GM12892 (cell line): ENCODE data around the gene ZNF418.
"Not testable (repeated sequence)": the region's sequence is repeated elsewhere in the genome, so short reads cannot be mapped to it uniquely, and the experiment has no call there.

ENCODE experiments used
- DNase-seq: peaks from one replicate; pipeline ENCODE4 v3.0.0; 2011; ENCODE audit not compliant: insufficient read length
- FAIRE-seq: peaks from 2 replicates; lab custom pipeline; 2011; peaks lifted over from hg19 to GRCh38; lab: Jason Lieb, UNC
- POLR2A ChIP-seq: IDR thresholded peaks from 2 replicates; pipeline ENCODE4 v1.6.1; 2011; ENCODE audit warnings: low read depth, low read length, control low read depth
- POLR2AphosphoS5 ChIP-seq: IDR thresholded peaks from 2 replicates; pipeline ENCODE4 v1.6.1; 2011; ENCODE audit warnings: low read depth, low read length, control low read depth
- TAF1 ChIP-seq: IDR thresholded peaks from 2 replicates; pipeline ENCODE4 v1.6.1; 2011; ENCODE audit warnings: low read depth, mild to moderate bottlenecking, control low read depth, low read length, borderline replicate concordance

Gene ZNF418

DNA sequence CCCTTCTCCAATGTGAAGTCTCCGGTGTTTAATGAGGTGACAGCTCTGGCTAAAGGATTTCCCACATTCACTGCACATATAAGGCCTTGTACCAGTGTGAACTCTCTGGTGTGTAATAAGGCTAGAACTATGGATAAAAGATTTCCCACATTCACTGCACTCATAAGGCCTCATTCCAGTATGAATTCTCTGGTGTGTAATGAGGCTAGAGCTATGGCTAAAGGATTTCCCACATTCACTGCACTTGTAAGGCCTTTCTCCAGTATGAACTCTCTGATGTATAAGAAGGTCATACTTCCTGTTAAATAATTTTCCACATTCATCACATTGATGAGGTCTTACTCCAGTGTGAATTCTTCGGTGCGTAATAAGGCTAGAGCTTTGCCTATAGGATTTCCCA, 6.4 kb upstream of the ZNF418 start:
- FAIRE-seq (no peak), DNase-seq (no peak)
- no peak for TF ChIP-seq TAF1
- TF ChIP-seq POLR2A = no peak
- no peak for TF ChIP-seq POLR2AphosphoS5

DNA sequence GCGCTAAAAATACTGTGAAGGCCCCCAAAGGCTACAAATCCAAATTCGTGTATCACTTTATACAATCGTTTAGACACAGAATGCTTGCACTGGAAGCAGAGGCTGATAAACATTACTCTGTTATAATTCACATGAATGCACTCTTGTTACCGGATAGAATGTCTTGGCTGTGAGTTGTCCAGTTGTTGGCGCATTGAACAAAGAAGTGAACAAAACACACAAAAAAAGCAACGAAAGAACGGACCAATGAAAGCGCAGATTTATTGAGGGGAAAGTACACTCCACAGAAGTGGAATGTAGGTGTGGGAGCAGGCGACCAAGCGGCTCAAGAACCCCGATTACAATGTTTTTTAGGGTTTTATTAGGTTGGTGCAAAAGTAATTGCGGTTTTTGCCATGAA, 529 bp upstream of the ZNF418 start:
- TF ChIP-seq POLR2AphosphoS5 = no peak
- no peak for TF ChIP-seq TAF1
- TF ChIP-seq POLR2A = no peak
- FAIRE-seq (no peak), DNase-seq (no peak)

DNA sequence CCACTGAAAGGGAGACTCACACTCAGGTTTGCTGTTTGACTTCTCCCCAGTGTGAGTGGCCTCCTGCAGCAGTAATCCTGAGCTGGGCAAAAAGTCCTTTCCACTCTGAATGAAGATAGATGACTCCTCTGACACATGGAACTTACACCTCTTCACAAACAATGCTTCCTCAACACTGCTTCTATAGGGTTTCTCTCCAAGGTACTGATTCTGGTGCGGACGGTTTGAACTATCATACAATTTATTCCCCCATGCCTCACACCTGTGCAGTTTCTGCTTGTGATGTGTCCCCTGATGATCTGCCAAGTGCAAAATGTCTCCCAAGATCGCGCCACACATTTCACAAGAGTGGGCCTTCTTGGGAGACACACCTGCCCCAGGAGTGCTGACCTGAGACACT, 7.6 kb downstream of the ZNF418 start:
- no peak for TF ChIP-seq POLR2A
- no peak for TF ChIP-seq TAF1
- TF ChIP-seq POLR2AphosphoS5 = no peak
- DNase-seq (no peak), FAIRE-seq (no peak)

DNA sequence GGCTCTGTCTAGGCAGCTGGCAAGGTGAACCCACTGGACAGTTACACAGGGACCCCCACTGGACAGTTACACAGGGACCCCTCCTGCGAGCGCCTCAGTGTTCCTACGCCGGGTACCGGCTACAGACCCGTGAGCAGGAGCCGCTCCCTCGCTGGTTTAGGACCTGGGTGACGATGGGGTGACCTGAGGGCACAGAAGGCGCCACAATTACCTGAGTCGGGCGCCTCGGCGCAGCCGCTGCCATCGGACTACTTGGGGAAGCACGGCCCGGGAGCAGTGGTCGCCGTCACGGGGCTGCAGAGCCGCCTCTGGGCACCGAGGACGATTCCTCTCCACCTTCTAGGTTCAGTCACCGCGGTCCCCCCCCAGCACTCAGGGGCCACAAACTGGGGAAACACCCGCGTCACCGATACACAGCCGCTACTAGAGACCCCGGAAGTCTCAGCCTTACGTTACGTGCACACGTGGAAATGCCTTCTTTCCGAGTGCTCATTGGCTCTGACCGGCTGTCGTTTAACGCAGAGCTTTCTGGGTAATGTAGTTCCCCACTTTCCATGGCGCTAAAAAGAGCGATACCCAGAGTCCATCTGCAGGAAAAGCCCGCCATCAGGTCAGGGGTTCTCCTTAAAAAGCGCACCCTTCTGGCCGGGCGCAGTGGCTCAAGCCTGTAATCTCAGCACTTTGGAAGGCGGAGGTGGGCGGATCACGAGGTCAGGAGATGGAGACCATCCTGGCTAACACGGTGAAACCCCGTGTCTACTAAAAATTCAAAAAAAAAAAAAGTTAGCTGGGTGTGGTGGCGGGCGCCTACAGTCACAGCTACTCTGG, 18.8 kb downstream of the ZNF418 start, which contains the start of gene ZNF417:
Gene ZNF417, minus strand, starts transcription at position 425 of the 828 bp plus-strand sequence. Its CDS starts 181 bp downstream, at position 244.
- peak; percentile 98 for FAIRE-seq
- TF ChIP-seq POLR2A (peak; percentile 71; the same call in 1 of the 2 replicates), POLR2AphosphoS5 (0 out of 2 replicates have a peak, but pooled peaks have one; percentile 53)
- peak; percentile 84 for DNase-seq

DNA sequence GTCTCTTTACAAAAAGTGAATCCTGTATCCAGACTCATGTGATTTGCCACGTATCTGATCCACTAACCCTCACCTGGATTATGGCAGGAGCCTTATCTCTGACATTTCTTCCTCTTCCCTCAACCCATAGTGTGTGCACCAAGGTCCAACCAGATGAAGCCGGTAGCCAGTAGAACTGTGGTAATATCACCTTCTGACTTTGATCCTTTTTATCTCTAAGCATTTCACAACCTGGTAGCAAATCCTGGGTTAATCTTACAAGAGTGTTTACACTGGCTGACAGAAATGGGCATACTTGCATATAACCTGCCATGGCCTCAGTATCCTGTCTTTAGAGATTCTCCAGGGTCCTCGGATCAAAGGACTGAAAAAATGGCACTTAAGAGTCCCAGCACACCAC, 20.7 kb downstream of the ZNF418 start:
- TF ChIP-seq TAF1 (no peak), POLR2A (no peak), POLR2AphosphoS5 (no peak)
- no peak for FAIRE-seq

DNA sequence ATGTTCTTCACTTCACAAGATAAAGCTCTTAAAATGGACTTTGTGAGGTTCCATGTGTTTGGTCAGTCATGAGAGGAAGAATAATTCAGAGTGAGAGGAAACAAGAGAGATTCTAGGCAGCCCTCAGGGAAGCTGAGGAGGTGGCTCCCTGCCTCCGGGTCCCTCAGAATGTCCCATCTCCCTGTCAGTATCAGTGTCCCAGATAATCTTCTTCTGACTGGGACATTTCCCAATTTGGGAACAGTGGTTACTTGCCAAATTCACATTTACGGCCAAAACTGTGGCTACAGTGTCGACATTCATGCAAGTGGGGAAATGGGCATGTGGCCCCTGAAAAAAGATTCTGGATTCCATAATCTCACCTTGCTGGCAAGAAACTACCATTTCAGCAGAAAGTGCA, 27.8 kb downstream of the ZNF418 start:
- FAIRE-seq (no peak), DNase-seq (no peak)
- no peak for TF ChIP-seq POLR2A
- TF ChIP-seq TAF1 = no peak
- no peak for TF ChIP-seq POLR2AphosphoS5

More for the DNA sequence above, 20.7 kb downstream of the ZNF418 start:
- DNase-seq = no peak

DNA sequence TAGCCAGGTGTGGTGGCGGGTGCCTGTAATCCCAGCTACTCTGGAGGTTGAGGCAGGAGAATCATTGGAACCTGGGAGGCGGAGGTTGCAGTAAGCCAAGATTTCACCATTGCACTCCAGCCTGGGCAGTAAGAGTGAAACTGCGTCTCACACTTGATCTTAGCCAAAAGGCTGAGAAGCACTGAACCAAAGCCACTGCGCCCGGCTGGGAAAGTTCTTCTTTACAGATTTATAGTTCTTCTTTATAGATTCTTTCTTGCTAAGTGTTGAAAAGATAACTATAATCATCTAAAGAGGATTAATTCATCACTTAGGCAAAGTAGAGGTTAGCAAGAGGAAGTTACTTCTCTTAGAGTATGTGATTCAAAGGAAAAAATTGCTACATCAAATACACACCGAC, 29.9 kb downstream of the ZNF418 start:
- DNase-seq = no peak
- TF ChIP-seq POLR2AphosphoS5 (no peak), TAF1 (no peak), POLR2A (no peak)
- no peak for FAIRE-seq

DNA sequence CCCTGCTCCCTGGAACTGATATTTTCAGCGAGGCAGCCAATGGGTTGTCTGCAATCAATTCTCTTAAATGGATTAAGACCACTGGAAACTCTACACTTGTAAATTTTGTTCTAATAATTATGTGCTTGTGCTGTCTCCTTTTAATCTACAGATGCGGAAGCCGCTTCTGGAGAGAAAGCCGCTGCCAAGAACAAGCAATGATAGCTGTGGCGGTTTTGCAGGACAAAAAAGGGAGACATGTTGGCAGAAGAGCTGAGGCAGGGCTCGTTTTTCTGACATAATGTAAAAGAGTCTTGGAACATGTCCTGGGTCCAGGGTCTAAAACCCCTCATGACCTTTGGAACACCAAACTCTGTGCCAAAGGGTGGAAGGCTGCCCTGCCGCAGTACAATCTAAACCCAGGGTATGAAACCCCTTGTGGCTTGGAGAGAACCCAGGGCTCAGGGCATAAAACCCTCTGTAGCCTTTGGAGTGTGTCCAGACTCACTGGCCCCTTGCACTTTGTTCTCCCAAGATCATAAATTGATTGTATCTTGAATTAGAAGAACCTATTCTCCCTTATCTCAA, 31.5 kb downstream of the ZNF418 start:
- DNase-seq (no peak), FAIRE-seq (no peak)
- no peak for TF ChIP-seq POLR2A
- no peak for TF ChIP-seq TAF1
- TF ChIP-seq POLR2AphosphoS5 = no peak

DNA sequence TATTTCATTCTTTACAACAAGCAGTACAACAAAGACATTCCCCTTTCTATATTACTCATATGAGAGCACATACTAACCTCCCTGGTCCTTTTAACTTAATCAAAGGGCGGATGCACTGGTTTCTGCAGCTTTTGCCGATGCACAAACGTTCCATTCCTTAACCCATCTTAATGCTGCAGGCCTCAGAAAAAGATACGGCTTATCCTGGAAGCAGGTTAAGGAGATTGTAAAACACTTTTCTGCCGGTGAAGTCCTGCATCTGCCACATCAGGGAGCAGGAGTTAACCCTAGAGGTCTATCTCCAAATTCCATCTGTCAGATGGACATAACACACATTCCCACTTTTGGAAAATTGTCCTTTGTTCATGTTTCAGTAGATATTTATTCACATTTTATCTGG, 34.9 kb downstream of the ZNF418 start:
- TF ChIP-seq POLR2A (no peak), POLR2AphosphoS5 (no peak), TAF1 (no peak)
- DNase-seq (no peak), FAIRE-seq (no peak)

DNA sequence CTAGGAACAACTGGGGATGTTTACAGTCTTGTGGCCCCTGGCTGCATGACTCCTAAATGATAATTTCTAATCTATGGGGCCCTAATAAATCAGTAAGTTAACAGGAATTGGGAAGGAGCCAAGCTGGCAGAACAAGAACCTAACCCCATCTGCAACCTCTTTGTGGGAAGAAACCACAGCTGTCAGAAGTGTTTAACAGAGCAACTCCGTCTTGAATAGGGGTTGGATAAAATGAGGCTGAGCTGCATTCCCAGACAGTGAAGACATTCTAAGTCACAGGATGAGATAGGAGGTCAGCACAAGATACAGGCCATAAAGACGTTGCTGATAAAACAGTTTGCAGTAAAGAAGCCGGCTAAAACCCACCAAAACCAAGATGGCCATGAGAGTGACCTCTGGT, 44.5 kb downstream of the ZNF418 start:
- DNase-seq, FAIRE-seq: not testable (repeated sequence)

DNA sequence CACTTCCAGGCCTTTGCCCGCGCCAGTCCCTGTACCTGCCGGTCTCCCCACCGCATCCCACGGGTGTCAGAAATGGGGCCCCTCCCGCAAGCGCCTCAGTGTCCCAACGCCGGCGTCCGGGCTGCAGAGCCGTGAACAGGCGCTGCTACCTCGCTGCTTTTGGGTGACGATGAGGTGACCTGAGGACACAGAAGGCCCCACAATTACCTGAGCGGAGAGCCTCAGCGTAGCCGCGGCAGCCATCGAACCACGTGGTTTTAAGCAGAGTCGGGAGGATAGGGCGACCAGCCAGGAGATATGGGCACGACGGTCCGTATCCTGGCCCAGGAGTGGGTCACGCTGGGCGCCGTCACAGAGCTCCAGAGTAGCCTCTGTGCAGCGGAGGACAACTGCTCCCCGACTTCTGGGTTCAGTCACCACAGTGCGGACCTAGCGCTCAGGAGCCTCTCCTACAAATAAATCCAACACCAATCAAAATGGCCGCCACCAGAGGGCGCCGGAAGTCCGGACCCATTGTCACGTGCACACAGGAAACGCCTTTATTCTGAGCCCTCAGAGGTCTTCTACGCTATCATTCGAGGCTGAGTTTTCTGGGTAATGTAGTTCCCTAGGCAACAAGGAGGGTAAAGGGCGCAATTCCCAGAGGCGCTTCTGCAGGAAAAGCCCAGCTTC, 46.5 kb downstream of the ZNF418 start, which contains the start of gene ZNF814:
Gene ZNF814, minus strand, starts transcription at position 478 of the 672 bp plus-strand sequence. Its CDS starts 235 bp downstream, at position 243.
- FAIRE-seq = peak; percentile 92

DNA sequence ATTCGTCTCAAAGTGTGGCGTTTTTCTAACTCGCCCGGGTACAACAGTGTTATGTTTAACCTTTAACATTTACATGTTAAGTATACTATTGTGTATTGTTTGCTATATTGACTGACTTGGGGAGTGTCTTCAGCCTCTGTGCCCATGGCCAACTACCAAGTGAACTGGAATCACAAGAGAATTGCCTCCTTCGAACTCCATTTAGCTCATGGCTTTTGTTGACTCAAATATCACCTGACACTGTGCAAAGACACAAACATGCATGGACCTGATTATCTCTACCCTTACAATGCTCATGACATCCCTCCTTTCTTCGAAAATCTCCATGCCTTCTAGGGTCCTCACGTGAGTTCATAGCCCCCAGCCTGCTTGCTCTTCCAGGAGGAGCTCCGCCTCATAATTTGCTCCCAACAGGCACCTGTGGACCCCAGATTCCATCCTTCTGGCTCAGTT, 47.1 kb downstream of the ZNF418 start:
- no peak for DNase-seq
- no peak for FAIRE-seq

More for the DNA sequence above, 46.5 kb downstream of the ZNF418 start, which contains the start of gene ZNF814:
- peak; percentile 53 for DNase-seq
- TF ChIP-seq POLR2A (peak; percentile 68), POLR2AphosphoS5 (peak; percentile 82), TAF1 (peak; percentile 60; the same call in 1 of the 2 replicates)

More for the DNA sequence above, 47.1 kb downstream of the ZNF418 start:
- TF ChIP-seq POLR2AphosphoS5 (no peak), TAF1 (no peak), POLR2A (no peak)
